Cardiac septum (tissue), 1 donor: ENCODE data around the gene METTL21C. TPM values are rescaled to one million over a fixed set of nuclear protein-coding genes. Genes with fewer than 3 reads are reported as not detected.

ENCODE experiments used
- total RNA-seq: library from RNA; stranded (reverse); fragmentation: NEBNext Ultra II Directional; extraction: Animal tissue kit (Norgen Biotek cat#: 25700); gene quantifications from one replicate; pipeline ENCODE4 v1.2.1, GENCODE V29; 2021
- donor health status: DM: no; HTN: no; CAD: no.

METTL21C gene
- total RNA-seq, 1 donor from 2014 or later = not detected

Other genes starting within 250 kb of the METTL21C start
- gene TPP2, start 98.1 kb downstream of the METTL21C start, total RNA-seq = 31.0 TPM
- gene TEX30, start 78.7 kb upstream of the METTL21C start, total RNA-seq = 5.9 TPM
- gene POGLUT2, start 103.9 kb upstream of the METTL21C start, total RNA-seq = 2.3 TPM
- 30.4 TPM for gene BIVM, start 104.1 kb upstream of the METTL21C start, total RNA-seq
- 36.5 TPM for gene ERCC5, start 151.0 kb upstream of the METTL21C start, total RNA-seq